Middle frontal gyrus (tissue), 1 donor: ENCODE results near the gene NINJ1.
A peak's percentile ranks its signal among the peaks of the same experiment; 100 is the strongest.
"Not testable (repeated sequence)": the region's sequence is repeated elsewhere in the genome, so short reads cannot be mapped to it uniquely, and the experiment has no call there.

Experiments used
- DNase-seq: peaks from one replicate; pipeline ENCODE4 v3.0.0-alpha.2; 2015; ENCODE audit warnings: low spot score; ENCODE audit errors: extremely low spot score

Gene NINJ1

GRCh38 chr9:93107151-93107824 lies 26.8 kb downstream of the NINJ1 start:
- no peak for DNase-seq

DNA sequence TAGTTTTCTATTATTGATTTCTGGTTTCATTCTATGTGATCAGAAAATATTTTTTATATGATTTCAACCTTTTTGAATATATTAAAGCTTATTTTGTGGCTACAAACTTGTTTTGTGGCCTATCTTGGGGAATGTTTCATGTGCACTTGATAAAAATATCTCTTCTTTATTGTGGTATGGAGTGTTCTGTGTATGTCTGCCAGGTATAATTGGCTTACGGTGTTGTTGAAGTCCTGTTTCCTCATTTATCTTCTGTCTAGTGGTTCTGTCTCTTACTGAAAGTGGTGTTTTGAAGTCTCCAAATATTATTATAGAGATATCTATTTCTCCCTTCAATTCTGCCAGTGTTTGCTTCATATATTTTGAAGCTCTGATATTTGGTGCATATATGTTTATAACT lies 28.4 kb downstream of the NINJ1 start:
- DNase-seq = no peak

- DNase-seq = not testable (repeated sequence)
Observed at GRCh38 chr9:93101086-93101485, 33.0 kb downstream of the NINJ1 start.

GRCh38 chr9:93100276-93100636 lies 33.8 kb downstream of the NINJ1 start:
- no peak for DNase-seq

- DNase-seq = no peak
Observed at GRCh38 chr9:93099551-93100275, 34.3 kb downstream of the NINJ1 start.

- DNase-seq = peak; percentile 69
Observed at GRCh38 chr9:93098236-93098946, 35.7 kb downstream of the NINJ1 start.

GRCh38 chr9:93097511-93098201 lies 36.4 kb downstream of the NINJ1 start:
- no peak for DNase-seq

GRCh38 chr9:93096811-93097382 lies 37.2 kb downstream of the NINJ1 start:
- DNase-seq = no peak

- DNase-seq = no peak
Observed at GRCh38 chr9:93096131-93096802, 37.8 kb downstream of the NINJ1 start, which contains the start of gene CARD19. CARD19 (plus strand) TSS chr9:93096217; CDS start chr9:93096346, 129 bp downstream.

DNA sequence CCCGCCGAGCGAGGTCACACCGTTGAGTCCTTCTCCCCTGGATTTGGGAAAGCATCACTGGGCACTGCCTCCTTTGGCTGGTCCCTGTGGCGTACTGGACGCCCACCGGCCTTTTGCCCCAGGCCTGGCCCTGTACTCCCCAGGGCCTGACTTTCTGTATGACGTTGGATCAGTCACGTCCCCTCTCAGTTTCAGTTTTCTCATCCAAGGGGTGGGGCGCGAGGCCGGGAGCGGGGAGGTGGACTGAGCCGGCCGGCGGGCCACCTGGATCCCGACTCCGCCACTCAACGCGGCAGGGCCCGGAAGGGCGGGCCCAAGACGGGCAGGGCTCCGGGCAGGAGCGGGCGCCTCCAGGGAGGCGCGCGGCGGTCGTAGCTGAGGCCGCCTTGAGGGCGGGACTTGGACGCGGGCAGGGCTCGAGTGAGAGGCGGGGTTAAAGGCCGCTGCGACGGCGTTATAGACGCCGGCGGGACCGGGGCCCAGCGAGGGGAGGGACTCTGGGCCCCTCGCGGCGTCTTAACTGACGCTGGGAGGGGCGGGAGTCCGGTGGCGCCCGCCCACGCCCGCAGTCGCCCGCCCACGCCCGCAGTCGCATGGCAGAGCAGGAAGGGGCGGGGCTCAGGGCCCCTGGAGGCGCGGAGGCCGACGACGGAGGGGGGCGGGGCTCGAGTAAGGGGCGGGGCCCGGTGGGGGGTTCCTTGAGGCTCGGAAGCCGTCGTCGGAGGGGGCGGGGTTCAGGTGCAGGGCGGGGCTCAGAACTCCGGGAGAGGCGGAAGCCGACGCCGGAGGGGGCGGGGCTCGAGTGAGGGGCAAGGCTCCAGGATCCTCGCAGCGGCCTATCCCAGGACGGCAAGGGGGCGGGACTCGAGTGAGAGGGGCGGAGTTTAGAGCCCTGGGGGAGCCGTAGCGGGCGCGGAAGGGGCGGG lies 38.6 kb downstream of the NINJ1 start:
- peak; percentile 98 for DNase-seq

DNA sequence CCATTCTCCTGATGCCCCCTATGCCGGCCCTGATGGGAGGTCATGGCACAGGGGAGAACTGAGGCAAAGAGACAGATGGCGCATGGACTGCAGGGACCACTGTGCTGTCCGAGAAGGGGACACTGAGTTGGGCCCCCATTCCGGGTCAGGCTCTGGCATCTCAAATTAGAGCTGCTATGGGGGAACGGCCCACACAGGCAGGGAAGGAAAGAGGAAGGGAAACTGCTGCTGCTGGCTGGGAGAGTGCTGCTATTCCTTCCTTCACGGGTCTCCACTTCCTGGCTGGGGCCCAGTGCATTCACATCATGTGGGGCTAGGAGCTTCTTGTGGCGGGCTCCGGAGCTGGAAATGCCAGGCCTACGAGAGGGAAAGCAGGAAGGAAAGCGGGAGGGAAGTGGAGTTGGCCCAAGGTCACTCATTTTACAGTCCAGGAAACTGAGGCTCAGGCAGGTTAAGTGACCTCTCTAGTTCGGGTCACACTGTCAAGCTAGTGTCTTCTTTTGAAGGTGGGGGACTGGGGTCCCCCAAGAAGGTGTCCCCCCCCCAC lies 39.3 kb downstream of the NINJ1 start:
- DNase-seq = no peak

DNA sequence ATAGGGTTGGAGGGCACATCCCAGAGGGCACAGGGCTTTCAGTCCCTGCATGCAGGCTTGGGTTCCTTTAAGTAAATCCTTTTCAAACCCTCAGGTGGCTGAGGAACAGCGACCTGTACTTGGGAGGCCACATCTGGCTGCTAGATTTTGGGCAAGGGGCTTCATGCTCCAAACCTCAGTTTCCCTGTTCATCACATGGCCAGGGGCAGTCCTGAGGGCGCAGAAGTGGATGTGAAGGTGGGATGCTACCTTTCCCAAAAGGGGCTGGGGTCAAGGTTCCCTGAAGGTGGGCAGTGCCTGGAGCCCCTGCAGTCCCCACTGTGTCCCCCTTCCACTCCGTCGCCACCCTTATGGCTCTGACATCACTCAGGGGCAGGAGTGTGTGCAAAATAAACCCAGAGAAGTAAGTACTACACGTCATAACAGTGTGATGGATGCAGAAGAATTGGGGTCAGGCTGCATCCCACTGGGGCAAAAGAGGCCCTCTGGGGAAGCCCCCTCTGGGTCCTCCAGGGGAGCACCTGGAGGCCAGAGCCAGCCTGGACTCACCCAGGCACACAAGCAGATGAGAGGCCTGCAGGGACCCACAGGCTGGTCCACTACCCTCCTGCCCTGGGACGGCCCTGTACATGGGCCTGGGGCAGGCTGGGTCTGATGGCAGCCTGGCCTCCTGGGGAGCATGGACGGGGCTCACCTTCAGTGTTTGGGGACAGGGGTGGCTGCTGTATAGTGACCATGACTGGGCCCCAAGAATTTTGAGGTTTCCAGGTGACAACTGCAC lies 40.0 kb downstream of the NINJ1 start:
- DNase-seq = no peak

DNA sequence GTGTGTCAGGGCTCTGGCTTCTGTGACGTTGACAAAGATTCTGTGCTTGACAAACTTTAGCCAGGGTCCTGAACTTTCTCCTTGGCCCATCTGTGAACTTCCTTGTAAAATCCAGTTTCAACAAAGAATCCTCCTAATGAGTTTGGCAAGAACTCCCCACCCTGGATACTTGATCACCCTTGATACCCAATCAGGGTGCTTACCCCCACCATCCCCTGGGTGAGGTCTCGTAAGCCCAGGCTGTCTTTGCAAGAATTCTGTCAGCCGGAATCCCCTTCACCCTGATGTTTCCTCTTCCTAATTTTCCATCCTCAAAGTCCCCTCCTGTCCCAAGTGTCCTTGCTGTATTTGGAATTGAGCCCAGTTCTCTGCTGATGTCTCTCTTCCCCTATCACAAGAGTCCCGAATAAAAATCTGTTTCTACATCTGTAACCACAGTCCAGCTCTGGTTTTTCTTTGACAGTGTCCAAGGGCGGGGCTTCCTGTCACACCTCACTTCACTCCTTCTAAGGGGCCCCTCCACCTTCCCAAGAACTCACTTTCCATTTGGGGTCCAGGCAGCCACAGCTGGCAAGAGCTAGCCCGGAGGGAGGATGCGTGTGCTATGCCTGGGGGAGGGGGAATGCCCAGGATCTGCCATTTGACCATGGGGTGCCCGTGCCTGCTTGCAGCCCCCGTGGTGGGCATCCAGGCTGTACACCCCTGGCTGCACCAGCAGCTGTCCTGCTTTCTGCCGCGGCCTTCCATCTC lies 40.7 kb downstream of the NINJ1 start:
- DNase-seq = no peak

DNA sequence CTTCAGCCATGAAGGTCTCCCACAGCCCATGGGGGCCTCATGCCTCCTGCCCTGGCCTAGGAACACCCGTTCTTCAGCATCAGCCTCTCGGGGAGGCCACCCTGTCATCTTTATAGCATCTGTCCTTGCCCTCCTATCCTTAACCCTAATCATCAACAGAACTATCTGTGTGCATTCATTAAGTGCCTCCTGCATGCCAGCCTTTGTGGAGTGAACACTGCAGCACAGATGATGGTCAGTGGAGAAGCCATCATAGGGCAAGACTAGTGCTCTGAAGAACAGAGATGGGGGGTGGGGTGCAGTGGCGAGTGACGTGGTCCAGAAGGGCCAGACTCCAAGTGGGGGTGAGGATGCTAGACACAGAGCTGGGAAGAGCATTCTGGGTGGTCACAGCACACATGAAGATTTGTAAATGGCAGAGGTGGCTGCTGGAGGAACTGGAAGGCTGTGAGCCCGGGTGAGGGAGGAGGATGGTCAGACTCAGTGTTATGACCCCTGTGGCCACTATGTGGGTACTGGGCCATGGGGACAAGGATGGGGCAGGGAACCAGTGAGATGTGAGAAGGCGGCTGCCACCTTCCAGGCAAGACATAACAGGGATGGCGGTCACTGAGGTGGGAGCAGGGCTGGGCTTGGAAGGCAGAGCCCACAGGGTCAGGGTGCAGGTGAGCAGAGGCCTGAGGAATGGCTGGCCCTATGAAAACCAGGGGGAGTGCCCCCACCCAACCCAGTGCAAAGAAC lies 41.6 kb downstream of the NINJ1 start:
- DNase-seq = no peak

- no peak for DNase-seq
Observed at GRCh38 chr9:93091453-93092081, 42.5 kb downstream of the NINJ1 start.

DNA sequence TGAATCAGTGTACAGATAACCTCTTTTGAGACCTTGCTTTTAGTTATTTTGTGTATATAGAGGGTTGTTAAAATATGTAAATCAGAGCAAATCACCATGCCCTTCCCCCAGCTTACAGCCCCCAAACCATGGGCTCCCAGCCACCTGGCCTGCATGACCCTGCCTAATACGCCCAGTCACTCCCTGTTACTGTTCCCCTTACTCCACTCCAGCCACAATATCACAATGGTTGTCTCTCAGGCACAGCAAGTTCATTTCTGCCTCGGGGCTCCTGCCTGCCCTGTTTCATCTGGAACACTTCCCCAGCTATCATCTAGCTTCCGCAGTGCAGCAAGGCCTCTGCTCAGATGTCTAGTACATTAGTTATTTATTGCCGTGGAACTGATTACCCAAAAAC lies 43.0 kb downstream of the NINJ1 start:
- DNase-seq = no peak
